ENCODE data around the gene SPEN. TPM values are rescaled to one million over a fixed set of nuclear protein-coding genes. Genes with fewer than 3 reads are reported as not detected.
A peak's percentile ranks its signal among the peaks of the same experiment; 100 is the strongest.

The SPEN gene
- total RNA-seq, 1 donor from 2014 or later: 94.1 TPM

- Mint-ChIP-seq H3K36me3 (ENCODE audit: low read depth) (peaks cover 8% of the 10 kb centered on the region), H3K4me1 (peaks cover 15% of the 10 kb centered on the region), H3K9me3 (no peaks in the 10 kb centered on the region), H3K27ac (no peak overlapping the region), H3K4me3 (no peak overlapping the region), H3K27me3 (no peaks in the 10 kb centered on the region)
- intact Hi-C loops (cut with micrococcal nuclease): no loop called here
- DNase-seq: no peak
Measured at GRCh38 chr1:15856888-15857287, 9.4 kb downstream of the SPEN start.

GRCh38 chr1:15858069-15858670 lies 10.7 kb downstream of the SPEN start:
- Mint-ChIP-seq H3K36me3 (ENCODE audit: low read depth) (peaks cover 8% of the 10 kb centered on the region), H3K4me3 (no peak overlapping the region), H3K27ac (no peak overlapping the region), H3K27me3 (no peaks in the 10 kb centered on the region), H3K4me1 (peaks cover 10% of the 10 kb centered on the region), H3K9me3 (no peaks in the 10 kb centered on the region)
- intact Hi-C loops (cut with micrococcal nuclease): no loop called here
- no peak for DNase-seq

GRCh38 chr1:15858672-15859372 lies 11.3 kb downstream of the SPEN start:
- no peak overlapping the region for H3K27ac Mint-ChIP-seq

GRCh38 chr1:15863156-15863901 lies 15.8 kb downstream of the SPEN start:
- Mint-ChIP-seq H3K36me3 (ENCODE audit: low read depth) (peaks cover 2% of the 10 kb centered on the region), H3K4me1 (peaks cover 13% of the 10 kb centered on the region), H3K27ac (no peak overlapping the region), H3K27me3 (no peaks in the 10 kb centered on the region), H3K4me3 (no peak overlapping the region), H3K9me3 (no peaks in the 10 kb centered on the region)
- DNase-seq: no peak
- intact Hi-C loops (cut with micrococcal nuclease): no loop called here

More at GRCh38 chr1:15858672-15859372, 11.3 kb downstream of the SPEN start:
- peaks cover 8% of the 10 kb centered on the region for H3K36me3 Mint-ChIP-seq (ENCODE audit: low read depth)
- H3K4me3 Mint-ChIP-seq: no peak overlapping the region
- DNase-seq: no peak
- intact Hi-C loops (cut with micrococcal nuclease): no loop called here
- no peaks in the 10 kb centered on the region for H3K27me3 Mint-ChIP-seq
- H3K9me3 Mint-ChIP-seq: no peaks in the 10 kb centered on the region
- H3K4me1 Mint-ChIP-seq: peaks cover 12% of the 10 kb centered on the region

- Mint-ChIP-seq H3K27me3 (no peaks in the 10 kb centered on the region), H3K9me3 (no peaks in the 10 kb centered on the region), H3K27ac (no peak overlapping the region), H3K4me1 (peaks cover 18% of the 10 kb centered on the region), H3K36me3 (ENCODE audit: low read depth) (peaks cover 8% of the 10 kb centered on the region), H3K4me3 (no peak overlapping the region)
- intact Hi-C loops (cut with micrococcal nuclease): no loop called here
- no peak for DNase-seq
Measured at GRCh38 chr1:15866721-15867201, 19.3 kb downstream of the SPEN start.

- H3K36me3 Mint-ChIP-seq (ENCODE audit: low read depth): peaks cover 8% of the 10 kb centered on the region
- H3K4me1 Mint-ChIP-seq: peaks cover 18% of the 10 kb centered on the region
- no peaks in the 10 kb centered on the region for H3K9me3 Mint-ChIP-seq
- H3K27ac Mint-ChIP-seq: no peak overlapping the region
- intact Hi-C loops (cut with micrococcal nuclease): no loop called here
- DNase-seq: no peak
- no peak overlapping the region for H3K4me3 Mint-ChIP-seq
- no peaks in the 10 kb centered on the region for H3K27me3 Mint-ChIP-seq
Measured at GRCh38 chr1:15867288-15867687, 19.8 kb downstream of the SPEN start.

GRCh38 chr1:15869413-15869812 lies 21.9 kb downstream of the SPEN start:
- no peak overlapping the region for H3K27ac Mint-ChIP-seq
- no peaks in the 10 kb centered on the region for H3K27me3 Mint-ChIP-seq
- H3K4me1 Mint-ChIP-seq: peaks cover 19% of the 10 kb centered on the region
- DNase-seq: no peak
- no peaks in the 10 kb centered on the region for H3K9me3 Mint-ChIP-seq
- intact Hi-C loops (cut with micrococcal nuclease): no loop called here
- H3K36me3 Mint-ChIP-seq (ENCODE audit: low read depth): peaks cover 21% of the 10 kb centered on the region
- H3K4me3 Mint-ChIP-seq: no peak overlapping the region

- H3K27me3 Mint-ChIP-seq: no peaks in the 10 kb centered on the region
- H3K4me3 Mint-ChIP-seq: no peak overlapping the region
- H3K27ac Mint-ChIP-seq: peak overlapping the region; percentile 6
- DNase-seq: no peak
- H3K36me3 Mint-ChIP-seq (ENCODE audit: low read depth): peaks cover 23% of the 10 kb centered on the region
- H3K4me1 Mint-ChIP-seq: peaks cover 19% of the 10 kb centered on the region
- H3K9me3 Mint-ChIP-seq: no peaks in the 10 kb centered on the region
- intact Hi-C loops (cut with micrococcal nuclease): no loop called here
Measured at GRCh38 chr1:15870421-15870820, 22.9 kb downstream of the SPEN start.

- no peak for DNase-seq
- Mint-ChIP-seq H3K4me1 (peaks cover 14% of the 10 kb centered on the region), H3K27me3 (no peaks in the 10 kb centered on the region), H3K36me3 (ENCODE audit: low read depth) (peaks cover 31% of the 10 kb centered on the region), H3K27ac (no peak overlapping the region), H3K9me3 (no peaks in the 10 kb centered on the region), H3K4me3 (no peak overlapping the region)
- intact Hi-C loops (cut with micrococcal nuclease): no loop called here
Measured at GRCh38 chr1:15874471-15874870, 27.0 kb downstream of the SPEN start.

GRCh38 chr1:15876357-15877055 lies 29.0 kb downstream of the SPEN start:
- H3K27me3 Mint-ChIP-seq: no peaks in the 10 kb centered on the region
- DNase-seq: no peak
- no peaks in the 10 kb centered on the region for H3K9me3 Mint-ChIP-seq
- no peak overlapping the region for H3K27ac Mint-ChIP-seq
- no peak overlapping the region for H3K4me3 Mint-ChIP-seq
- intact Hi-C loops (cut with micrococcal nuclease): no loop called here
- peaks cover 10% of the 10 kb centered on the region for H3K4me1 Mint-ChIP-seq
- H3K36me3 Mint-ChIP-seq (ENCODE audit: low read depth): peaks cover 30% of the 10 kb centered on the region

- no peak overlapping the region for H3K27ac Mint-ChIP-seq
- H3K27me3 Mint-ChIP-seq: no peaks in the 10 kb centered on the region
- H3K36me3 Mint-ChIP-seq (ENCODE audit: low read depth): peaks cover 16% of the 10 kb centered on the region
- H3K9me3 Mint-ChIP-seq: no peaks in the 10 kb centered on the region
- H3K4me3 Mint-ChIP-seq: no peak overlapping the region
- intact Hi-C loops (cut with micrococcal nuclease): no loop called here
- DNase-seq: no peak
- peaks cover 35% of the 10 kb centered on the region for H3K4me1 Mint-ChIP-seq
Measured at GRCh38 chr1:15881961-15882360, 34.5 kb downstream of the SPEN start.

GRCh38 chr1:15882665-15883064 lies 35.2 kb downstream of the SPEN start:
- H3K4me1 Mint-ChIP-seq: peaks cover 35% of the 10 kb centered on the region
- DNase-seq: no peak
- peaks cover 16% of the 10 kb centered on the region for H3K36me3 Mint-ChIP-seq (ENCODE audit: low read depth)
- no peaks in the 10 kb centered on the region for H3K27me3 Mint-ChIP-seq
- H3K4me3 Mint-ChIP-seq: no peak overlapping the region
- no peak overlapping the region for H3K27ac Mint-ChIP-seq
- intact Hi-C loops (cut with micrococcal nuclease): no loop called here
- H3K9me3 Mint-ChIP-seq: no peaks in the 10 kb centered on the region

- peaks cover 14% of the 10 kb centered on the region for H3K36me3 Mint-ChIP-seq (ENCODE audit: low read depth)
- no peaks in the 10 kb centered on the region for H3K27me3 Mint-ChIP-seq
- DNase-seq: no peak
- intact Hi-C loops (cut with micrococcal nuclease): no loop called here
- H3K4me1 Mint-ChIP-seq: peaks cover 35% of the 10 kb centered on the region
- no peaks in the 10 kb centered on the region for H3K9me3 Mint-ChIP-seq
- H3K27ac Mint-ChIP-seq: peak overlapping the region; percentile 52
- peak overlapping the region; percentile 15 for H3K4me3 Mint-ChIP-seq
Measured at GRCh38 chr1:15883326-15883725, 35.8 kb downstream of the SPEN start.

- peaks cover 19% of the 10 kb centered on the region for H3K36me3 Mint-ChIP-seq (ENCODE audit: low read depth)
- no peak overlapping the region for H3K4me3 Mint-ChIP-seq
- H3K4me1 Mint-ChIP-seq: peaks cover 35% of the 10 kb centered on the region
- intact Hi-C loops (cut with micrococcal nuclease): no loop called here
- no peak for DNase-seq
- H3K9me3 Mint-ChIP-seq: no peaks in the 10 kb centered on the region
- H3K27ac Mint-ChIP-seq: no peak overlapping the region
- no peaks in the 10 kb centered on the region for H3K27me3 Mint-ChIP-seq
Measured at GRCh38 chr1:15884477-15884876, 37.0 kb downstream of the SPEN start.

Data from activated CD4-positive, alpha-beta T cell treated with anti-CD3 and anti-CD28 coated beads, Interleukin-2, amount 10 ng/mL, durations not matched to agents 24 days and 14 days (primary cell).